BE2C (cell line): ENCODE measurements around the gene REV3L.

Experiments used
- DNase-seq: peaks from one replicate; pipeline ENCODE4 v3.0.0-alpha.2; 2020
- H3K27me3 ChIP-seq: fragments of 250-450 bp; sonication (Bioruptor Pico); 2 replicates; pipeline ENCODE4 v1.5.1; 2020; ENCODE audit warnings: mild to moderate bottlenecking
- H3K36me3 ChIP-seq: fragments of 250-450 bp; sonication (Bioruptor Pico); 2 replicates; pipeline ENCODE4 v1.5.1; 2020; ENCODE audit warnings: mild to moderate bottlenecking
- H3K4me1 ChIP-seq: fragments of 250-450 bp; sonication (Bioruptor Pico); 2 replicates; pipeline ENCODE4 v1.5.1; 2020
- H3K4me3 ChIP-seq: 2 replicates; pipeline ENCODE4 v1.5.1; 2011; ENCODE audit warnings: low read depth, low read length
- H3K9me3 ChIP-seq: fragments of 250-450 bp; sonication (Bioruptor Pico); 2 replicates; pipeline ENCODE4 v1.5.1; 2020
- TF ChIP-seq, protein P1 (sequence below): IDR thresholded peaks from 2 replicates; pipeline ENCODE4 v1.5.1; 2012; ENCODE audit warnings: mild to moderate bottlenecking, low read depth, low read length

Gene REV3L

DNA sequence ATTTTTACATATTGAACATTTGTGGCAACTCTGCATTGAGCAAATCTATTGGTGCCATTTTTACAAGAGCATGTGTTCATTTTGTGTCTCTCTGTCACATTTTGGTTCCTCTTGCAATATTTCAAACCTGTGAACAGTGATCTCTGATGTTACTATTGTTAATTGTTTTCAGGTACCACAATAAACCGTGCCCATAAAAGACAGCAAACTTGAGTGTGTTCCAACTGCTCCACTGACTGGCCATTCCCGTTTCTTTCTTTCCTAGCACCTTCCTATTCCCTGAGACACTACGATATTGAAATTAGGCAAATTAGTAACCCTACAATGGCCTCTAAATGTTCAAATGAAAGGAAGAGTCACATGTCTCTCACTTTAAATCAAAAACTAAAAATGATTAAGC is 79.6 kb downstream of the REV3L start:
- DNase-seq = no peak
- H3K4me3 ChIP-seq = no peak overlapping the region
- H3K27me3 ChIP-seq = no peaks in the 10 kb centered on the region
- TF ChIP-seq, protein P1, sequence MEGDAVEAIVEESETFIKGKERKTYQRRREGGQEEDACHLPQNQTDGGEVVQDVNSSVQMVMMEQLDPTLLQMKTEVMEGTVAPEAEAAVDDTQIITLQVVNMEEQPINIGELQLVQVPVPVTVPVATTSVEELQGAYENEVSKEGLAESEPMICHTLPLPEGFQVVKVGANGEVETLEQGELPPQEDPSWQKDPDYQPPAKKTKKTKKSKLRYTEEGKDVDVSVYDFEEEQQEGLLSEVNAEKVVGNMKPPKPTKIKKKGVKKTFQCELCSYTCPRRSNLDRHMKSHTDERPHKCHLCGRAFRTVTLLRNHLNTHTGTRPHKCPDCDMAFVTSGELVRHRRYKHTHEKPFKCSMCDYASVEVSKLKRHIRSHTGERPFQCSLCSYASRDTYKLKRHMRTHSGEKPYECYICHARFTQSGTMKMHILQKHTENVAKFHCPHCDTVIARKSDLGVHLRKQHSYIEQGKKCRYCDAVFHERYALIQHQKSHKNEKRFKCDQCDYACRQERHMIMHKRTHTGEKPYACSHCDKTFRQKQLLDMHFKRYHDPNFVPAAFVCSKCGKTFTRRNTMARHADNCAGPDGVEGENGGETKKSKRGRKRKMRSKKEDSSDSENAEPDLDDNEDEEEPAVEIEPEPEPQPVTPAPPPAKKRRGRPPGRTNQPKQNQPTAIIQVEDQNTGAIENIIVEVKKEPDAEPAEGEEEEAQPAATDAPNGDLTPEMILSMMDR = no peak
- no peaks in the 10 kb centered on the region for H3K9me3 ChIP-seq
- H3K4me1 ChIP-seq = peaks cover 4% of the 10 kb centered on the region
- peaks cover 31% of the 10 kb centered on the region for H3K36me3 ChIP-seq

DNA sequence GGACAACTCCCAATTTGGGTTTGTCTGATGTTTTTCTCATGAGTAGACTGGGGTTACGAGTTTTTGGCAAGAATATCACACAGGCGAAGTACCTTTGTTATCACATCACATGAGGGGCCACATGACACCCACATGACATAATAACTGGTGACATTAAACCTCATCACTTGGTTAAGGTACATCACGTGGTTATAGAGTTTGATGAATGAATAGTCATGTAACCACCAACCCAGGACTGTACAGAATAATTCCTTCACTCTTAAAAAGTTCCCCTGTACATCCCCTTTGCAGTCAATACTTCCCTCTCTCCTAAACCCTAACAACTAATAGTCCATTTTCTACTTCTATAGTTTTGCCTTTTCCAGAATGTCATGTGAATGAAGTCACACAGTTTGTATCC is 83.4 kb downstream of the REV3L start:
- Histone ChIP-seq H3K27me3 (no peaks in the 10 kb centered on the region), H3K4me3 (no peak overlapping the region), H3K9me3 (no peaks in the 10 kb centered on the region), H3K4me1 (peaks cover 4% of the 10 kb centered on the region), H3K36me3 (peaks cover 31% of the 10 kb centered on the region)
- TF ChIP-seq, protein P1 = no peak
- DNase-seq = no peak

DNA sequence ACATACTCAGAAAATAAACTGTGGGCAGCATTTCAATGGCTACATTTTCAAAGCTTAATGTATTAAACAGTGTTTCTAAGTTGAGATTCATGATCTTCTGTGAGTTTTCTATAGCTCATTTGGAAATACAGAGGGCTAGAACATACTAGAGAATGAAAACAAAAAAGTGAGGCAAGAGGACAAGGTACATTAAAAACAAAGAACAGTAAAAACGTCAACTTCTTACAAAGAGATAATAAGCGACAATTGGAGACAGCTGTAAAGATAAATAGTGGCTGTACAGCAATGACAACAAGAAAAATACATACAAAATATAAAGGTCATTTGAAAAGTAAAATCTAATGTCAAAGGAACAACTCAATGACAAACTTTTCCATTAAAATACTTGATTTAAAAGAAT is 94.3 kb downstream of the REV3L start:
- no peak overlapping the region for H3K4me3 ChIP-seq
- TF ChIP-seq, protein P1 = no peak
- no peaks in the 10 kb centered on the region for H3K27me3 ChIP-seq
- H3K9me3 ChIP-seq = no peaks in the 10 kb centered on the region
- no peaks in the 10 kb centered on the region for H3K4me1 ChIP-seq
- no peak for DNase-seq
- peaks cover 46% of the 10 kb centered on the region for H3K36me3 ChIP-seq

DNA sequence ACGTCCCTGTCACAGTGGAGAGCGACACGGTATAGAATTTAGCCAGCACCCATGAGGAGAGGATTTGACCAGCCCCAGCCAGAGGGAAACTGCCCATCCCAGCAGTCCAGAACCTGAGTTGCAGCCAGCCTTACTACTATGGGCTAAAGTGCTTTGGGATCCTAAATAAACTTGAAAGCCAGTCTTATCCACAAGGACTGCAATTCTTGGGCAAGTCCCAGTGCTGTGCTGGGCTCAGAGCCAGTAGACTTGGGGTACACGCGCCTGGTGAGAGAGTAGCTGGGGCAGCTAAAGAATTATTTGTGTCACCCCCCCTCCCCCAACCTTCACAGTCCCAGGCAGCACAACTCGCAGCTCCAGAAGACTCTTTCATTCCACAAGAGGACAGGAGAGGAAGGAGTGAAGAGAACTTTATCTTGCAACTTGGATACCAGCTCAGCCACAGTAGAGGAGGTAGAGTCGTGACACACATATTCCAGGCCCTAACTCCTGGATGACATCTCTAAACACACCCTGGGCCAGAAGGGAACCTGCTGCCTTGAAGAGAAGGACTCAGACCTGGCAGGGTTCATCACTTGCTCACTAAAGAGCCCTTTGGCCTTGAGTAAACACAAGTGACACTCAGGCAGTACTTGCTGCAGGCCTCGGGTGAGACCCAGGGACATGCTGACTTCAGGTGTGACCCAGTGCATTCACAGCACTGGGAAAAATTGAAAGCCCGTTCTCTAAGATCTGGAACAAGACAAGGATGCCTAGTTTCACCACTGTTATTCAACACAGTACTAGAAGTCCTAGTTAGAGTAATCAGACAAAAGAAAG is 100.3 kb downstream of the REV3L start:
- peaks cover 47% of the 10 kb centered on the region for H3K36me3 ChIP-seq

DNA sequence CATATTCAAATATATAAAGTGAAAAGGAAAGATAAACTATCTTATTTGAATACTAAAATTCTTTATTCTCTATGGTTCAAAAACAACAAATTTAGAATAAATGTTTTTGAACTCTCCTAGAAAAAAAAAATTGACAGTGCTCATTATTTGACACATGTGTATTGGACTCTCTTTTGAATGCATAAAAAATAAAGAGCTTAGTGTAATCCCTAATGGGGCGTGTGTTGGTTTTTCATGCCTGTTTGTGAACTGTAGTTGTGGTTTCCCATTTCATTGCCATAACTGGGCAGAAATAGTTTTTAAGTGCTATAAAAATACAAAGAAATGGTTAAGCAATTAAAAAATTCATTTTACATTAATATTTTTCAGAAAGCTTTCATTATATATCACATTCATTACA is 101.3 kb downstream of the REV3L start:
- Histone ChIP-seq H3K4me1 (no peaks in the 10 kb centered on the region), H3K36me3 (peaks cover 52% of the 10 kb centered on the region), H3K4me3 (no peak overlapping the region), H3K9me3 (no peaks in the 10 kb centered on the region), H3K27me3 (no peaks in the 10 kb centered on the region)
- TF ChIP-seq, protein P1 = no peak
- DNase-seq = no peak

More for the DNA sequence above, 100.3 kb downstream of the REV3L start:
- H3K4me3 ChIP-seq = no peak overlapping the region
- DNase-seq = no peak
- TF ChIP-seq, protein P1 = no peak
- H3K4me1 ChIP-seq = no peaks in the 10 kb centered on the region
- H3K9me3 ChIP-seq = no peaks in the 10 kb centered on the region
- H3K27me3 ChIP-seq = no peaks in the 10 kb centered on the region

DNA sequence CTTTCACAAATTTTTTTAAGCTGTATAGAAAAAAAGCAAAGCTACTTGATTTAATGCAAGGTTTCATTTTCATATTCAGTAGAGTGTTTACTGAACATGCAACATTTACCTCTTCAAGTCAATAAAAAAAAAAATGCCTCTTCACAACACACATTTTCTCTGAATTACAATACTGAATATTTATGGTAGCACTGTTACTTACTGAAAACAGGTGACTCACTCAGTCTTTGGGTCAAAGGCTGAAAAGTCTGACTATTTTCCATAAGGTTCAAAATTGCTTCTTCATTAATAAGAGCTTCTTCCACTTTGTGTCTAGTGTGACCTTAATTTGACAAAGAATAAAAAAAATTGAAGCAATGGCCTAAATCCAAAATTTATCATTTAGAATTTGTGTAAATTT is 101.9 kb downstream of the REV3L start:
- TF ChIP-seq, protein P1 = no peak
- no peak overlapping the region for H3K4me3 ChIP-seq
- no peaks in the 10 kb centered on the region for H3K9me3 ChIP-seq
- DNase-seq = no peak
- no peaks in the 10 kb centered on the region for H3K4me1 ChIP-seq
- H3K36me3 ChIP-seq = peaks cover 56% of the 10 kb centered on the region
- H3K27me3 ChIP-seq = no peaks in the 10 kb centered on the region
